Frontal cortex (tissue), 4 donors: Measurements from ENCODE around the gene NANOS3. TPM values are rescaled to one million over a fixed set of nuclear protein-coding genes. Genes with fewer than 3 reads are reported as not detected.

ENCODE experiments used
- DNase-seq, 2 donors: peaks; one replicate each; pipeline ENCODE4 v3.0.0; 2012; ENCODE audit warnings: low spot score in 2 of 2
- FAIRE-seq: peaks from 2 replicates; lab custom pipeline; 2012; peaks lifted over from hg19 to GRCh38; lab: Jason Lieb, UNC
- total RNA-seq: library from RNA; depleted of rRNA; stranded (reverse); fragments of >200 nt; gene quantifications from one replicate; pipeline ENCODE4 v1.2.3, GENCODE V29; 2014
- donor health status: control.
- donor health status: control.
- donor health status: control.

Gene NANOS3
- total RNA-seq, 1 donor from 2014 or later = 3.7 TPM

DNA sequence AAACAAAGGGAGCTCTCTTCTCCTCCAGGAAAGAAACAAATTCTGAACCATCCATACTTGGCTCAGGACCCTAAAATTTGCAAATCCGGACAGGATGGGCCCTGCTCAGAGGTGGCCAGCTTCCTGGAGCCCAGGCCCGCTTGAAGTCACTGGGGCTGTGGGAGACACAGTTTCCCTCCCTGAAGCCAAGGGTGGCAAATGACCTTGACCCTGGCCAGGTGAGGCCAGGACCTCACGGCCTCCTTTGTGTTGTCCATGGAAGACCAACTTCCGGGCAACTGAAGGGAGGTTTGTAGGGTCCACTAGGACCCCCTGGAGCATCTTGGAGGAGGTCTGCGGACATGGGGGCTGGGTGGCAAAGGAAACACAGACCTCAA is 5.5 kb downstream of the NANOS3 start:
- FAIRE-seq = no peak
- DNase-seq = no peak

DNA sequence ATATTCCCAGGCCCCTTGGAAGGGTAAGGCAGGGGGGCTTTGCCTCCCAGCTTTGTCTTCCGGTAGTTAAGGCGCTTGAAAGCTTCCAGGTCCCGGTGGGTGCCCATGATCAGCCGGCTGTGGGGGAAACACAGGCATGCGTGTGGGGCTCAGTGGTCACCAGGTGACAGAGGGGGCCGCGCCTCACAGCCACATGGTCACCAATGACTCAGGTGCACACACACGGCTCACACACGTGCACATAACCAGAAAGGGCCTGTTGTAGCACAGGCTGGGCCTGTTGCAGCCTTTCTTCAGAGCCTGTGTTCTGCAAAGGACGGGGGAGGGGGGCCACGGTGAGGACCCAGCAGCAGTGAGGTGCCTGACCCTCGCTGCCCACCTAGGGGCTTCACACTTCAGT is 5.9 kb downstream of the NANOS3 start:
- DNase-seq = no peak
- FAIRE-seq = no peak

DNA sequence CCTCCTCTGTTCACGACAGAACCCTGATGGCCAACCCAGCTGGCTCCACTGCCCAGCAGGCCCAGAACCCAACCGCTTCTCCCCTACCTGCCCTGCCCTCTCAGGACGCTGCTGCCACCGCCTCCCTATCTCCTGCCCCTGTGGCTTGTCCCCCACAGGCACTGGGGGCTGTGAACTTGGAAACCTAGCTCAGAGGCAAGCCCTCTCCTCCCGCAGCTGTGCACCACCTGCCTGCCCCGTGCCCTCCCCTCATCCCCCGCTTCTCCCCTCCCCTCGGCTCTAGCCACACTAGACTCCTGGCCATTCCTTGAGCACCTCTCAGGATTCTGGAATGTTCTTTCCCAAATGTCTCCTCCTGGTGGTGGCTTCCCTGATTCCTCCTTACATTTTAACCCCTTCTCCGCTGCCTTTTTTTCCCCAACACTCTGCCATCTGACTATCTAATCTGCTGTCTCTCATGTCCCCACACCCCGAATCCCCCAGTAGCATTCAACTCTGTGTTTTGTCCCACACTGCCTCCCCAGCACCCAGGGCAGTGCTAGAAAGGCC is 6.7 kb downstream of the NANOS3 start:
- FAIRE-seq (no peak), DNase-seq (no peak)

DNA sequence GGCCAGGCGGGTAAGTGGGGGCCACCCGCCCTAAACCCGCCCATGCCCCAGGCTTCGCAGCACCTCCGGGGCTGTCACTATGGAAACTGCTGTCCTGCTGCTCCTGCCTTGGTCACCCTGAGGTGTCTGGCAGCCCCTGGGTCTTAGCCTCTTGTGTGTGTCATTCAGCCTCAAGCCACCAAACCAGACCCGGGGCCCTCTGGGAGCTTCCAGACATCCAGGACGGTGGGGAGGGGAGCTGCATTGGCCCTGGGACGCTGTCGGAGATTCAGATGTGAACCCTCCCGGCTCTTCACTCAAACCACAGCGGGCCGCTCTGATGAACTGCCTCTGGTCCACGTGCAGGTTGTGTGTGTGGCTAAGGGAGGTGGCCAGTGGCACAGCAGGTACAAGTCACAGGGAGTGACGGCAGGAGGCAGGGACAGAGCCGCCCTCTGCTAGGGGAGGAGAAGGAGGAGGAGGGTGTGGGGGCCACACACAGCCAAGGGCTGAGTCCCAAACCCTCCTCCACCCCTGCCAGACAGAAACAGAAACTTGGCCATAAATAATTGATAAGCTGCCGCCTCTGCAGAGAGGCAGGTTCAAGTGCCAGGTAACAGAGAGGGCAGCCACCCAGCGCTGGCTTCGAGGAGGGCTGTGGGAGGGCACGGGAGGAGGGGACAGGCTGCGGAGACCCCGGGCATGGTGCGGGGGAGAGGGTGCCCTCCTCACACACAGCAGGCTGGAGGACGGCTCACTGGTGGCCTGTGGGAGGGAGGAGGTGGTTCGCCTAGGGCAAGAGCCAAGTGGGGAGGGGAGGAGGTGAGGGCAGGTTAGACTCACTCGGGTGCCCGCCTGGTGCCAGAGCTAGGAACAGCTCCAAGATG is 8.0 kb downstream of the NANOS3 start:
- FAIRE-seq = no peak
- no peak for DNase-seq

DNA sequence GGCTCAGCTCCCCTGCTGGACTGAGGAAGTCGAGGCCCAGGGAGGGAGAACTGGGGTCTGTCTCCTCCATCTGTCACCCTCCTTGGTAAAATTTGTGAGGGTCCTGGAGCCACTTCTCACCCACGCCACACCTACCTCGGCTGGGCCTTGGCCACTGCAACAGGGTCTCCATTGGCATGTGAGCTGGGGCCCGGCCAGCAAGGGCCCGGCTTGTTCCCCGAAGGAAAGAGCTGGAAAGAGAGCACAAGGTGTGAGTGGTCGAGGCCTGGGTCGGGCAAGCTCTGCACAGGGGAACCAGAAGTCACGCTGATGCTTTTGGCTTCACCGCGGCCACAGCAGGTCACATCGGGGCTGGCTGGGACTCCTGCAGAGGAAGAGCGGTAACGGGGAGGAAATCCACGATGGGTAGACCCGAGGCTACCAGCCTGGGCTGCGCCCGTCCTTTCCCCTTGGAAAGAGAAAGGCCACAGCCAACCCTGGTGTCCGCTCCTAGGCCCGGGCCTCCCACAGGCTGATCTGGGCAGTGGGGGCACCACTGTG is 9.0 kb downstream of the NANOS3 start:
- FAIRE-seq = no peak

DNA sequence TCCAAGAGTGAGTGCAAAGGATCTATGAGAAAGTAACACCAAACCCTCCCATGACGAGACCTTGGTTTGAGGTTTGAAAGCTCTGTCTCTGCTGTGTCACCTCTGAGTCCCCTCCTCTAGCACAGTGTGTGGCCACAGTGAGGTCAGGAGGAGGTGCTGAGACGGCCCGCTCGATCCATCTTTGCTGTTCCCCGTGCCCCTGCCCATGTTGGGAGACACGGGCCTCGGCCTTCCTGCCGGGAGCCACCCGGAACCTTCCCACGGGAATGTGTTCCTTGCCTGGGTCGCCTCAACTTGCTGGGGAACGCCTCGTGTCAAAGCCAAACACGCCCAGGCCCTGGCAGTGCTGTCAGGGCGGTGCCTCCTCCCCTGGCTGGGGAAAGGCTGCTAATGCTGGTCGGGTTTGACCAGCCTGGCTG is 10.1 kb downstream of the NANOS3 start:
- FAIRE-seq (no peak), DNase-seq (no peak)

More for the DNA sequence above, 9.0 kb downstream of the NANOS3 start:
- no peak for DNase-seq

DNA sequence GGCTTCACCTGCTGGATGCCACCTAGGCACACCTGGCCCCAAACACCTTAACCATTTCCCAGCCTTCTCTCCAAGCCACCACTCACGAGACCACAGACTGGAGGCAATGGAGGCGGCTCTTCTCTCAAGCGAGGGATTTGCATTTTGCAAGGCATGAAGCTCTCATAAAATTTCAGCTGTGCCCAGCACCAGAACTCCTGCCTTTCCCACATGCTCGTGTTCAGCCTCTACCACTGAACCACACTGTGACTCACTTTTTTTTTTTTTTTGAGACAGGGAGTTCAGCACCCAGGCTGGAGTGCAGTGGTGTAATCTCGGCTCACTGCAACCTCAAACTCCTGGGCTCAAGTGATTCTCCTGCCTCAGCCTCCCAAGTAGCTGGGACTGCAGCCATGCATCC is 10.6 kb downstream of the NANOS3 start:
- FAIRE-seq (no peak), DNase-seq (no peak)

DNA sequence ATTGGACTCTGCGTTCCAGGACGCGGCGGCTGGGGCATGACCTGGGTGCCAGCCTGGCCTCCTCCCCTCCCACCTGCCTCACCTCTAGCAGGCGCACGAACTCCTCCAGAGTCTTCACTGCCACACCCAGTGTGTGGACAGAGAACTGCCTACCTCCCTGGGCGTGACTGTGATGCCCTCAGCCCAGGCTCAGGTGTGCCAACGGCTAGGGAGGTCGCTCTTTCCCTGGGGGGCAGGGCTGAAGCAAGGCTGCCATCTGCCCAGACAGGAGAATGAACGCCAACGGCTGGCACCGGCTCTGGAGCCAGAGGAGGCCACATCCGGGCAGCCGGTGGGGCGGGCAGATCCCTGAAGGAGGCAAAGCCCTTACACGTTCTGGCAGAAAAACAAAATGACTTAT is 11.3 kb downstream of the NANOS3 start:
- FAIRE-seq (no peak), DNase-seq (no peak)

DNA sequence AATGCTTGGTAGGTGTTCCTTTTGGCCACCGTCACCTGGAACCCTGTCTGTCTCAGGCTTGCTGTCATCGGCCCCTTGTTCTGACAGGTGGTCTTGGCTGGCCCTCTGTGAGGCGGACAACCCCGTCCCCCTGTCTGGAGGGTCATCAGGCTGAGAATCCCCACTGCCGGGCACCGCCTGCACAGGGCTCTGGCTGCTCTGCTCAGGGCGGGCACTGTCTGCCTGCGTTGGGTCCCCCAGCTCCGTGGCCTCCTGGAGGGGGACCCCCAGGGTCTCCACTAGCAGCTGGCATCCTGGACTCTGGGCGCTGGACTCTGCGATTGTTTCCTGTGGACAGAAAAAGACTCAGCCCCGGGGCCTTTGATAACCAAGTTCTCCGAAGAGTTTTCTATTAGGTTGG is 13.2 kb downstream of the NANOS3 start:
- FAIRE-seq (no peak), DNase-seq (no peak)

DNA sequence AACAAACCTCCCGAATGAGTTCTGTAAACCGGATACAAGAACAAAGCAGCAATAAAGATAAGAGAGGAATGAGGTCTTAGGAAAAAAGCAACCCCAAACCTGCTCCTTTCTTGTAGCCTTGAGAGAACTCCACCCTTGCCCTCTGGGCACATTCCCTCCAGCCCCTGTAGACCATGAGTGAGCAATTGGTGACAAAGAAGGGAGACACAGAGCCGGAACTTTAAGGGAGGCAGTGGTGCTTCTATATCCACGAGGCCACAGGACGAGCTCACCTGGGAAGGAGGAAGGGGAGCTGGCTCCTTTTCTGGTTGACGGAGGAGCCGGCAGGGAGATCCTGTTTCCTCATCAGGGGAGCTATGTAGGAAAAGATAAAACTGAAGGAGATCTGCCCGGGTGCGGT is 15.9 kb downstream of the NANOS3 start:
- DNase-seq (no peak), FAIRE-seq (no peak)

DNA sequence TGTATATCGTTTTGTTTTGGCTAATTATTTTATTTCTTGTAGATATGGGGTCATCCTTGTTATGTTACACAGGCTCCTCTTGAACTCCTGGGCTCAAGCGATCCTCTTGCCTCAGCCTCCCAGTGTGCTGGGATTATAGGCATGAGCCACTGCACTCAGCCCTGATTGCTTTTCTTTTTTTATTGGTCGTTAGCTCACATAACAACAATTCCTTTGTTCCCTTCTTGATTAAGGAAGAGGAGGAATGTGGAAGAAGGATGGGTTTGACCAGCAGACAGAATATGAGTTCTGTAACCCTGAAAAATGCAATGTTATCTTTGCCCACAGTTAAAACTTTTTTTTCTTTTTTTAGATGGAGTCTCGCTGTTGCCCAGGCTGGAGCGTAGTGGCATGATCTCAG is 17.6 kb downstream of the NANOS3 start:
- no peak for DNase-seq
- no peak for FAIRE-seq

DNA sequence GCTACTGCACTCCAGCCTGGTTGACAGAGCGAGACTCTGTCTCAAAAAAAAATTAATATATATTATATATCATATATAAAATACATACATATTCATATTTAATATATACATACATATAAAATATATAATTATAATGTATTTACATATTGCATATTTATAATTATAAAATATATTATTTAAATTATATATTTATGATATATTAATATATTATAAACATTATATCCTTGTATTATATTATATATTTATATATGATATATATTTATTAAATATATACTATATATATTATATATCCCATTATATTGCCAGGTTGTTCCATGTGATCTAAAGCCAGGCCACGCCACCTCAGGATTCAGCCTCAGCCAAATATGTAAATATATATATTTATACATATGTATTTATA is 19.3 kb downstream of the NANOS3 start:
- FAIRE-seq (peak; percentile 76), DNase-seq (no peak)

DNA sequence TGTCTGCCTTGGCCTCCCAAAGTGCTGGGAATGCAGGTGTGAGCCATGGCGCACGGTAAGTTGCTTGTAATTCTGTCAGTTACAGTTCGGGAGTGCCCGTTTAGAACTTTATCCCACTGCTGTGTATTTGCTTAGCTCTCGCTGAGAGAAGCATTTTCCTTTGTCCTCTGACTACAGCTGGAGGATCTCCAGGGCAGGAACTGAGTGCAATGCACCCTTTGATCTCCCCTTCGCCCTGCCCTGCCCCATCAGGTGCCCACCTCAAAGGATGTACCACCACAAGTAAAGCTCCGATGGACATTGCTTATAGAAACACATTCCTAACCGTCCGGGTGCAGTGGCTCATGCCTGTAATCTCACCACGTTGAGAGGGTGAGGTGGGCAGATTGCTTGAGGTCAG is 22.5 kb downstream of the NANOS3 start:
- FAIRE-seq (no peak), DNase-seq (no peak)

DNA sequence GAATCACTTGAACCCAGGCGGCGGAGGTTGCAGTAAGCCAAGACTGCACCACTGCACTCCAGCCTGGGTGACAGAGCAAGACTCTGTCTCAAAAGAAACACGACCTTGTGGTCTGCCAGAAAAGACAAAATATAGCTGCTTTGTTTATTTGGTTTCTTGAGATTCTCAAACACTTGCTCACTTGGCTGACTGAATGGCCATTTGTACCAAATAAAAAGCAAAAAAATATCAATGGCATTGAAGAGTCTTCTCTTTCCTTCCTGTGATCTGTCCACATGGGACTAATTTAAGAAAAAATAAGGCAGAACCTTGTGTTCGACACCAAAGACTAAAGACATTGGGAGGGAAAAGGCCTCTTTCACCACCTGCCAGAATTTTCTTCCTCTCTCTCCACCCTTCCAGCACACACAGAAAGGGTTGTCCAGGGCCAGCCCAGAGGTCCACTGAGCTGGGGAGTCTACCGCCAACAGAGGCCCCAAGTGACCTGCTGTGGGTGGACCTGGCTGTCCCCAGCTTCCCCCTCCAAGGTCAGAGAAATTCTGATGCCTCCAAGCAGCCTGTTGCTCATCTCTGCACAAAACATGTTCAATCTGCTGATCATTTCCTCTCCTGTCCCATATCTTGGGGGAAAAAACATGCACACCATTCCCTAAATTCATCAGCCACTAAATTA is 23.1 kb downstream of the NANOS3 start:
- no peak for FAIRE-seq

DNA sequence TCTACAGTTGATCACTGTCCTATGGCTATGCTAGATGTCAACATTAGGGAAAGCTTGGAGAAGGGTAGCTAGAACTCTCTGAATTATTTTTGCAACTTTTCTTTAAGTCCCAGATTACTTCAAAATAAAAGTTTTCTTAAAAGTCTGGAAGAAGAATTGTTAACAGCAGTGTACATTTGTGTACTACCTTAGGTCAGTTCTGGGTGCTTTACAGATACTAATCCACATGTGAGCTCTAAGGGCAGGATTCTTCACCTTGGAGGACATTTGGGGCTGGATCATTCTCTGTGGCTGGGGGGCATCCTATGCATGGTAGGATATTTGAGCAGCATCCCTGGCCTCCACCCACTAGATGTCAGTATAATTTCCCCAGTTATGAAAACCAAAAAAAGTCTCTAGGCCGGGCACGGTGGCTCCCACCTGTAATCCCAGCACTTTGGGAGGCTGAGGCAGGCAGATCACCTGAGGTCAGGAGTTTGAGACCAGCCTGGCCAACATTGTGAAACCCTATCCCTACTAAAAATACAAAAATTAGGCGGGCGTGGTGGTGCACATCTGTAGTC is 26.1 kb downstream of the NANOS3 start:
- DNase-seq = no peak
- FAIRE-seq = no peak

More for the DNA sequence above, 23.1 kb downstream of the NANOS3 start:
- DNase-seq = no peak

DNA sequence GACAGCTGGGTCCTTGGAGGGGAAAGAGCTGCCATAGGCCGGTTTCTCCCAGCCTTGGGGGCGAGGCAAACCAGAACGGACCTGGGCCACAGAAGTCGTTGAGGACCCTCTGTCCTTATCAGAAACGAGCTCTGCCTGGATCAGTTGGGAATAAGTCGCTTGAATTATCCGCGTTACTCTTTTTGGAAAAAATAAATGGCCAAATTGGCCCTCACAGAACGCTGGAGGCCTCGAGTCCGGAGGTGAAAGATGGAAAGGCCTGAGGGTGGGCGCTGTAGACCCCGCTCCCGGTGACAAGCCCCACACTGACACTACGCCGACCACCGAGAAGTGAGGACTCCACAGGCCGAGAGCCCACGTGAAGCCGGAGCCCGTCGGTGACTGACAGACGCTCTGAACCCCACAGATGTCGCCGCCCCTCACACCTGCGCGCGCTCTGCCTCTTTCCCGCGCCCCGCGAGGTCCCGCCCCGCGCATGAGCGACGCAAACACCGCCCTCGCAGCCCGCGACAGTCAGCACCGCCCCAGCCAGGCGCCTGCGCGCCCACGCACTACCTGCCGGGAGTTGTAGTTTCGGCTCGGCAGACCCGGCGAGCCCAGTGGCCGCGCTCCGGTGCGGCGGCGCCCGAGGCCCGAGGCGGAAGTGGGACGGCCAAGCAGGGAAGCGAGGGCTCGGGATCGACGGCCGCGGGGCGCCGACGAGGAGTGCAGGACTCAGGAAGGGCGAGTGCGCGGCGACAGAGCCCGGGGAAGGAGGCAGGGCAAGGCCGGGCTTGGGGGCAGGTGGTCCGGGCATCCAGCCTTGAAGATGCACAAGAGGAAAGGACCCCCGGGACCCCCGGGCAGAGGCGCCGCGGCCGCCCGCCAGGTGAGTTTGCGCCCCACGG is 28.9 kb downstream of the NANOS3 start, which contains the start of the genes BRME1 and CC2D1A:
Gene BRME1 (minus strand): TSS at position 484 of the 887 bp plus-strand sequence. CDS start 1,225 bp downstream, outside the sequence.
Gene CC2D1A (plus strand): TSS at position 568 of the 887 bp plus-strand sequence. CDS start 241 bp downstream, at position 809.
- FAIRE-seq = no peak
- peak; percentile 98 to 100 for DNase-seq

DNA sequence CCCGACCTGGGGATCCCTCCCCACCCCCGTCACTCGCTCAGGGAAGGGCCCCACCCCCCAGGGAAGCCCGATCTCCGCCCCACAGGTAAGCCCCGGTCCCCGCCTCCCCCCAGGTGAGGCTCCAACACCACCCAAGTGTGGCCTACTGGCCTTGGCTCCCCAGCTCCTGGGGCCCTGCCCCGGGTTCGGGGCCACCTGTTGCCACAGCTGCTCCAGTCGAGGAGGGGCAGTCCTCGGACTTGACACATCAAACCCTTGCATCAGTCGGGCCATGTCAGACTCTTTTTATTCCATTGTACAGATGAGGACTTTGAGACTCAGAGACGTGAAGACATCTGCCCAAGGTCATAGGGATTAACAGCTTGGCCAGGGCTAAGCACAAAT is 29.6 kb downstream of the NANOS3 start:
- DNase-seq (no peak), FAIRE-seq (no peak)

DNA sequence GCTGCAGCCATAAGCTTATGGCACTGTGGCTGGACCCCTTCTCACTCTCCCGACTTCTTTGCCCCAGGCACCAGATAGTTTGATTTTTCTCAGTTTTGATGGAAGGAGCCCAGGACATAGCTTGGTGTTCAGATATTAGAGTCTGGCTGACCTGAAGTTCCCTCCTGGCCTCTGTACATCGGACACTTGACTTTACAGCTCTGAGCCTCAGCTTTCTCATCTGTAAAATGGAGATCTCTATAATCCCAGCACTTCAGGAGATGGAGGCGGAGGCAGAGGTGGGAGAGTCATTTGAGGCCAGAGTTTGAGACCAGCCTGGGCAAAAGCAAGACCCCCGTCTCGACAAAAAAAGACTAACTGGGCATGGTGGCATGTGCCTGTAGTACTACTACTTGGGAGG is 30.0 kb downstream of the NANOS3 start:
- FAIRE-seq (no peak), DNase-seq (no peak)

DNA sequence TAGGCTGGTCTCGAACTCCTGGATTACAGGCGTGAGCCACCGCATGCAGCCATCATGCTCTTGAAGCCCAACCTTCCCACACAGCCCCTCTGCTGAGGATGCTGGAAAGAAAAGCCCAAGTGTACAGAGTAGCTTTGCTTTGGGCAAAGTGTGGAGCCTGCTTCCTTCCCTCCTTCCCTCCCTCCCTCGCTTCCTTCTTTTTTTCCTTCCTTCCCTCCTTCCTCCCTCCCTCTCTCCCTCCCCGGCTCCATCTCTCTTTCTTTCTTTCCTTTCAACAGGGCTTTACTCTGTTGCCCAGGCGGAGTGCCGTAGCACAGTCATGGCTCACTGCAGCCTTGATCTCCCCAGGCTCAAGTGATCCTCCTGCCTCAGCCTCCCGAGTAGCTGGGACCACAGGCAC is 31.7 kb downstream of the NANOS3 start:
- no peak for FAIRE-seq

More for the DNA sequence above, 31.7 kb downstream of the NANOS3 start:
- DNase-seq = no peak
